Gastroesophageal sphincter (tissue), 3 donors: ENCODE data around the gene AP3B2.

ENCODE experiments used
- CTCF ChIP-seq, 4 experiments: fragments of 200-600 bp in 2 of 4; fragments of 450-650 bp in 2 of 4; sonication (generic) in 1 of 4; IDR thresholded peaks; one replicate each; pipeline ENCODE4 v1.5.1; 2017 to 2019; ENCODE audit warnings: antibody characterized with exemption in 4 of 4, mild to moderate bottlenecking in 2 of 4, moderate library complexity in 2 of 4
- POLR2A ChIP-seq, 2 donors: fragments of 450-650 bp; IDR thresholded peaks; one replicate each; pipeline ENCODE4 v1.6.1; 2017; ENCODE audit warnings: antibody characterized with exemption in 2 of 2, mild to moderate bottlenecking in 2 of 2, moderate library complexity in 1 of 2
- POLR2AphosphoS5 ChIP-seq: sonication (generic); formaldehyde crosslinking; IDR thresholded peaks from one replicate; pipeline ENCODE4 v1.6.1; 2017; ENCODE audit warnings: antibody characterized with exemption

DNA sequence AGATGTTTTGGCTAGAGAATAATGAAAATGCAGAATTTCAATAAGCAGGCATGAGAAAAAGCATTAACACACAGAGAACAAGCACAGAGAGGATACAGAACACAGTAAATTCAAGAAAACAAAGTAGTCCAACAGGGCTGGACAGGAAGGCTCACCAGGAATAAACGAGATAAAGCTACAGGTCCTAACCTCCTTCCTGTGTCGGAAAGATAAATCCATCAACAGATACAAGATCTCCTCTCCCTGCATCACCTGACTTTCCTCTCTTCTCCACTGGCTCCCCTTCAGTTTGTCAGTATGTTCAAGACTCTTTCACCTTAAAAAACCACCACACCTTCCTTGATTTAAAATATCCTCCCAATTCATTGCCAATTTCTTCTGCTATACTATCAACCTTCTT is 73.9 kb downstream of the AP3B2 start:
- no peak for TF ChIP-seq POLR2A (IDR thresholded peaks at IDR 0.05)
- no peak for TF ChIP-seq CTCF (IDR thresholded peaks at IDR 0.05)
- TF ChIP-seq POLR2AphosphoS5, result no peak
